GM19455 (cell line): ENCODE data around the gene DPP9.
A peak's percentile ranks its signal among the peaks of the same experiment; 100 is the strongest.
"Not testable (repeated sequence)": the region's sequence is repeated elsewhere in the genome, so short reads cannot be mapped to it uniquely, and the experiment has no call there.

Source experiments
- ATAC-seq: cut with Tn5 transposase; IDR thresholded peaks from one replicate; pipeline ENCODE4 v1.9.1; 2021; ENCODE audit not compliant: unreplicated experiment

Gene DPP9

GRCh38 chr19:4723595-4724514 lies at the start of gene DPP9:
Gene DPP9 (minus strand): TSS chr19:4723842. CDS start chr19:4719906, 3,936 bp downstream.
- ATAC-seq = peak; percentile 85

- no peak for ATAC-seq
Measured at GRCh38 chr19:4773047-4773640, 49.5 kb upstream of the DPP9 start.

GRCh38 chr19:4772566-4772965 lies 48.9 kb upstream of the DPP9 start:
- no peak for ATAC-seq

GRCh38 chr19:4768934-4769777 lies 45.5 kb upstream of the DPP9 start:
- ATAC-seq = no peak

- ATAC-seq = no peak
Measured at GRCh38 chr19:4764393-4764660, 40.7 kb upstream of the DPP9 start.

- ATAC-seq = no peak
Measured at GRCh38 chr19:4763021-4763420, 39.4 kb upstream of the DPP9 start.

GRCh38 chr19:4760285-4760650 lies 36.6 kb upstream of the DPP9 start:
- no peak for ATAC-seq

- no peak for ATAC-seq
Measured at GRCh38 chr19:4759388-4760284, 36.0 kb upstream of the DPP9 start.

GRCh38 chr19:4758659-4759058 lies 35.0 kb upstream of the DPP9 start:
- no peak for ATAC-seq

- no peak for ATAC-seq
Measured at GRCh38 chr19:4758082-4758481, 34.4 kb upstream of the DPP9 start.

- ATAC-seq = no peak
Measured at GRCh38 chr19:4755459-4755858, 31.8 kb upstream of the DPP9 start.

GRCh38 chr19:4754248-4754647 lies 30.6 kb upstream of the DPP9 start:
- no peak for ATAC-seq

- ATAC-seq = no peak
Measured at GRCh38 chr19:4749870-4750590, 26.4 kb upstream of the DPP9 start.

GRCh38 chr19:4748589-4748988 lies 24.9 kb upstream of the DPP9 start:
- no peak for ATAC-seq

GRCh38 chr19:4748185-4748584 lies 24.5 kb upstream of the DPP9 start:
- ATAC-seq = no peak

- ATAC-seq = no peak
Measured at GRCh38 chr19:4745986-4746385, 22.3 kb upstream of the DPP9 start.

- not testable (repeated sequence) for ATAC-seq
Measured at GRCh38 chr19:4745175-4745574, 21.5 kb upstream of the DPP9 start.

- ATAC-seq = no peak
Measured at GRCh38 chr19:4744451-4745174, 21.0 kb upstream of the DPP9 start.
